Measurements from ENCODE around the gene KATNB1.

KATNB1 gene

GRCh38 chr16:57758331-57759117, 23.0 kb downstream of the KATNB1 start:
- Histone ChIP-seq H3K9me3 (ENCODE audit: control insufficient read depth, insufficient read depth, low read length) (no peaks in the 10 kb centered on the region), H3K27ac (ENCODE audit: low read depth, low read length) (no peak overlapping the region), H3K4me3 (ENCODE audit: low read depth, low read length) (no peak overlapping the region), H3K4me1 (ENCODE audit: control insufficient read depth, insufficient read depth, low read length) (peaks cover 9% of the 10 kb centered on the region; the same call in 1 of the 2 replicates), H3K36me3 (ENCODE audit: control insufficient read depth, insufficient read depth, low read length) (peaks cover 27% of the 10 kb centered on the region), H3K27me3 (ENCODE audit: control insufficient read depth, insufficient read depth, low read length) (no peaks in the 10 kb centered on the region), H3K9ac (ENCODE audit: low read depth, low read length) (no peak overlapping the region)

GRCh38 chr16:57759131-57759530, 23.6 kb downstream of the KATNB1 start:
- Histone ChIP-seq H3K4me1 (ENCODE audit: control insufficient read depth, insufficient read depth, low read length) (peaks cover 9% of the 10 kb centered on the region; the same call in 1 of the 2 replicates), H3K36me3 (ENCODE audit: control insufficient read depth, insufficient read depth, low read length) (peaks cover 24% of the 10 kb centered on the region), H3K4me3 (ENCODE audit: low read depth, low read length) (no peak overlapping the region), H3K9ac (ENCODE audit: low read depth, low read length) (no peak overlapping the region), H3K27ac (ENCODE audit: low read depth, low read length) (no peak overlapping the region), H3K27me3 (ENCODE audit: control insufficient read depth, insufficient read depth, low read length) (no peaks in the 10 kb centered on the region), H3K9me3 (ENCODE audit: control insufficient read depth, insufficient read depth, low read length) (no peaks in the 10 kb centered on the region)

- H3K27ac ChIP-seq (ENCODE audit: low read depth, low read length) = no peak overlapping the region
- peaks cover 19% of the 10 kb centered on the region for H3K36me3 ChIP-seq (ENCODE audit: control insufficient read depth, insufficient read depth, low read length)
Observed at GRCh38 chr16:57759541-57760356, 24.2 kb downstream of the KATNB1 start.

DNA sequence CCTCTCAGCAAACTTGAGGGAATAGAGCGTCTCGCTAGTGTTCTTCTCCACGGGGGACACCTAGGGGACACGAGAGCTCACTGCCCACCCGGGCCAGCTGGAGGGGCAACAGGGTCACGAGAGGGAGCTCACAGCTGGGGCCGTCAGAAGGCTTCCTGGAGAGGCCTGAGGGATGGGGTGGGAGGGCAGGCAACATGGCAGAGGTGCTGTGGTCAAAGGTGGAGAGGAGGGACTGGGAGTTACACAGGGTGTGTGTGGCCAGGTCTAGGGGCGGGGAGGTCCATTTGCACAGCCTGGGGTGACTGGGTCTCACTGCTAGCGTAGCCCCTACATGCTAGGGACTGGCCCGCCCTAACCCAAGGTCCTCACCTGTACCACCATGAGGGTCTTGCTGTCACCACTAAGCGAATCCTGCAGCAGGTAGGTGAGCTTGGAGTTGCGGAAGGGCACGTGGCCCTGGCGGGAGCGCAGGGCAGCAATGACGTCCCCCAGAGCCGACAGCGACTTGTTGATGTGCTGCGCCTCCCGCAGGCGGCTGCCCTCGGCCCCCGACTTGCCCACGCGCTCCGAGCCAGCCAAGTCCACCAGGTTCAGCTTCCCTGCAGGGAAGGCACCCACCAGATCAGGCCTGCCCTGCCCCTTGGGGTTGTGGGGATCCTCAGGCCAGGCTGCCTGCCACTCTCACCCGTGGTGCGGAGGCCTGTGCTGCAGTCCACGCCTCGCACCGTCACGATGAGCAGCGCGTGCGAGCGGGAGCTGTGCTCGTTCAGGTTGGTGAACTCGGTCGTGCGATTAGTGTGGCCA, 25.0 kb downstream of the KATNB1 start:
- H3K27me3 ChIP-seq (ENCODE audit: control insufficient read depth, insufficient read depth, low read length) = no peaks in the 10 kb centered on the region
- peaks cover 11% of the 10 kb centered on the region; the same call in 1 of the 2 replicates for H3K4me1 ChIP-seq (ENCODE audit: control insufficient read depth, insufficient read depth, low read length)
- peaks cover 12% of the 10 kb centered on the region for H3K36me3 ChIP-seq (ENCODE audit: control insufficient read depth, insufficient read depth, low read length)
- H3K4me3 ChIP-seq (ENCODE audit: low read depth, low read length) = no peak overlapping the region
- no peak overlapping the region for H3K27ac ChIP-seq (ENCODE audit: low read depth, low read length)
- no peaks in the 10 kb centered on the region for H3K9me3 ChIP-seq (ENCODE audit: control insufficient read depth, insufficient read depth, low read length)
- no peak overlapping the region for H3K9ac ChIP-seq (ENCODE audit: low read depth, low read length)

More at GRCh38 chr16:57759541-57760356, 24.2 kb downstream of the KATNB1 start:
- H3K9ac ChIP-seq (ENCODE audit: low read depth, low read length) = no peak overlapping the region
- peaks cover 11% of the 10 kb centered on the region; the same call in 1 of the 2 replicates for H3K4me1 ChIP-seq (ENCODE audit: control insufficient read depth, insufficient read depth, low read length)
- H3K9me3 ChIP-seq (ENCODE audit: control insufficient read depth, insufficient read depth, low read length) = no peaks in the 10 kb centered on the region
- no peak overlapping the region for H3K4me3 ChIP-seq (ENCODE audit: low read depth, low read length)
- no peaks in the 10 kb centered on the region for H3K27me3 ChIP-seq (ENCODE audit: control insufficient read depth, insufficient read depth, low read length)

DNA sequence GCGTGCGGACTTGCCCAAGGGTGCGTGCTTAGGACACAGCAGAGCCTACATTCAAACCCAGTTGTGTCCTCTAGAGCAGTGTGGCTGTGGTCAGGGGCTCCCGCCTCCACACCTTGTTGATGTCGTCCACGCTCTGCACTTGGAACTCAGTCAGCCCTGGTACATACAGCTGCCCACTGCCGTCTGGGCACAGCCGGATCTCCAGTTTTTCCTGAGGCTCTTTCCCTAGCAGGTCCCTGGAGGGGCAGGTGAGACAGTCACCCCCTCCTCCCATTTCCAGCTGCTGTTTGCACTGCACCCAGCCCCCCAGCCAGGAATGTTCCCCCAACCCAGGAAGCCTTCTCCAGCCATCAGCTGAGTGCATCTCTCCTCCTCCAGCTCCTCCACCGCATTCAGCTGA, 25.7 kb downstream of the KATNB1 start:
- peaks cover 11% of the 10 kb centered on the region; the same call in 1 of the 2 replicates for H3K4me1 ChIP-seq (ENCODE audit: control insufficient read depth, insufficient read depth, low read length)
- H3K4me3 ChIP-seq (ENCODE audit: low read depth, low read length) = no peak overlapping the region
- H3K9ac ChIP-seq (ENCODE audit: low read depth, low read length) = no peak overlapping the region
- H3K36me3 ChIP-seq (ENCODE audit: control insufficient read depth, insufficient read depth, low read length) = peaks cover 7% of the 10 kb centered on the region; the same call in 1 of the 2 replicates
- no peaks in the 10 kb centered on the region for H3K9me3 ChIP-seq (ENCODE audit: control insufficient read depth, insufficient read depth, low read length)
- H3K27me3 ChIP-seq (ENCODE audit: control insufficient read depth, insufficient read depth, low read length) = no peaks in the 10 kb centered on the region
- no peak overlapping the region for H3K27ac ChIP-seq (ENCODE audit: low read depth, low read length)

- Histone ChIP-seq H3K27ac (ENCODE audit: low read depth, low read length) (no peak overlapping the region), H3K36me3 (ENCODE audit: control insufficient read depth, insufficient read depth, low read length) (peaks cover 4% of the 10 kb centered on the region; the same call in 1 of the 2 replicates), H3K9me3 (ENCODE audit: control insufficient read depth, insufficient read depth, low read length) (no peaks in the 10 kb centered on the region), H3K27me3 (ENCODE audit: control insufficient read depth, insufficient read depth, low read length) (no peaks in the 10 kb centered on the region), H3K4me1 (ENCODE audit: control insufficient read depth, insufficient read depth, low read length) (peaks cover 11% of the 10 kb centered on the region; the same call in 1 of the 2 replicates), H3K4me3 (ENCODE audit: low read depth, low read length) (no peak overlapping the region), H3K9ac (ENCODE audit: low read depth, low read length) (no peak overlapping the region)
Observed at GRCh38 chr16:57761957-57762356, 26.4 kb downstream of the KATNB1 start.

DNA sequence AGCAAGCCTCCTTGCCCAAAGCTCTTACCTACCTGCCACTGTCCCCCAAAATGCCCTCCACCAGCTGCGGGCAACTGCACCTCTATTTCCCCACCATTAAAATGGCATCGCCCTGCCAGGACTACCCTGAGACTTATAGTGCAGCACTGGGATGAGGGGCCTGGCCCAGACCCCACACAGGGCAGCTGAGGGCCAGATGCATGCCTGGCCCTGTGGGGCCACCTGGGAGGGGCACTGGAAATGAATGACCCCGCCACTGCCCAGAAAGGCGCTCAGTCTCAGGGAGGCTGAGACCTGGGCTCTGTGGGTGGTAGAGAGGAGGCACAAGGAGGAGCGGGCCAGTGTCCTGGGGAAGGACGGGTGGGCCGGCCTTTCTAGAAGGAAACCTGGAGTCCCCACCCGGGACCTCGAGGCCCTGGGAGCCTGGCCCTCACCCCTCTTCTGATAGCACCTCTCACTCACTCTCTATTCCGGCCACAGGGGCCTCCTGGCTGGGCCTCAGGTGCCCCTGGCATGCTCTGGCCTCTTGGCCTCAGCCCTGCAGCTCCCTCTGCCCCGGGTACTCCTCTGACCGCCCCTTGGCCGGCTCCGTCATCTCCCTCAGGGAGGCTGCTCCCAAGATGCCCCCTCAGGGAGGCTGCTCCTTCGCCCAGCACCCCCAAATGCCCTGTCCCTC, 26.9 kb downstream of the KATNB1 start:
- no peaks in the 10 kb centered on the region for H3K27me3 ChIP-seq (ENCODE audit: control insufficient read depth, insufficient read depth, low read length)
- H3K36me3 ChIP-seq (ENCODE audit: control insufficient read depth, insufficient read depth, low read length) = peaks cover 4% of the 10 kb centered on the region; the same call in 1 of the 2 replicates
- no peak overlapping the region for H3K9ac ChIP-seq (ENCODE audit: low read depth, low read length)
- no peak overlapping the region for H3K4me3 ChIP-seq (ENCODE audit: low read depth, low read length)
- peaks cover 8% of the 10 kb centered on the region; the same call in 1 of the 2 replicates for H3K4me1 ChIP-seq (ENCODE audit: control insufficient read depth, insufficient read depth, low read length)
- H3K27ac ChIP-seq (ENCODE audit: low read depth, low read length) = no peak overlapping the region
- H3K9me3 ChIP-seq (ENCODE audit: control insufficient read depth, insufficient read depth, low read length) = no peaks in the 10 kb centered on the region

- no peak overlapping the region for H3K27ac ChIP-seq (ENCODE audit: low read depth, low read length)
- H3K4me1 ChIP-seq (ENCODE audit: control insufficient read depth, insufficient read depth, low read length) = peaks cover 7% of the 10 kb centered on the region; the same call in 1 of the 2 replicates
- no peak overlapping the region for H3K9ac ChIP-seq (ENCODE audit: low read depth, low read length)
- H3K36me3 ChIP-seq (ENCODE audit: control insufficient read depth, insufficient read depth, low read length) = peaks cover 4% of the 10 kb centered on the region; the same call in 1 of the 2 replicates
- H3K27me3 ChIP-seq (ENCODE audit: control insufficient read depth, insufficient read depth, low read length) = no peaks in the 10 kb centered on the region
- H3K4me3 ChIP-seq (ENCODE audit: low read depth, low read length) = no peak overlapping the region
- H3K9me3 ChIP-seq (ENCODE audit: control insufficient read depth, insufficient read depth, low read length) = no peaks in the 10 kb centered on the region
Observed at GRCh38 chr16:57763285-57764005, 27.9 kb downstream of the KATNB1 start.

DNA sequence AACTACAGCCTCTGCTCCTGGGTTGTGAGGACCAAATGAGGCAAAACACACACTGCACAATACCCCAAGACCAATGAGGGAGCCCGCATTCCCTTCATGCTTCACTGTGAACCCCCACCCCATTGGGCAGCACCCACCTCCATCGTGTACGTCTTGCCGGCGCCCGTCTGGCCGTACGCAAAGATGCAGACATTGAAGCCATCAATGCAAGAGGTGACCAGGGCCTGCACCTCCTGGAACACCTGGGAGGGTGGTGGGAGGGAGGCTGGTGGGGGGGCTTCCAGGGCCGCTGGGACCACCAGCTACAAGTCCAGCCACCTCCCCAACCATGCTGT, 28.4 kb downstream of the KATNB1 start:
- Histone ChIP-seq H3K4me3 (ENCODE audit: low read depth, low read length) (no peak overlapping the region), H3K27ac (ENCODE audit: low read depth, low read length) (no peak overlapping the region), H3K4me1 (ENCODE audit: control insufficient read depth, insufficient read depth, low read length) (peaks cover 7% of the 10 kb centered on the region; the same call in 1 of the 2 replicates), H3K9me3 (ENCODE audit: control insufficient read depth, insufficient read depth, low read length) (no peaks in the 10 kb centered on the region), H3K36me3 (ENCODE audit: control insufficient read depth, insufficient read depth, low read length) (no peaks in the 10 kb centered on the region), H3K27me3 (ENCODE audit: control insufficient read depth, insufficient read depth, low read length) (no peaks in the 10 kb centered on the region), H3K9ac (ENCODE audit: low read depth, low read length) (no peak overlapping the region)
